Measurements from ENCODE around the gene SLC2A13. TPM values are rescaled to one million over a fixed set of nuclear protein-coding genes. Genes with fewer than 3 reads are reported as not detected.

Gene SLC2A13
- total and polyA plus RNA-seq, 4 donors: 1.9 to 20.2 (median 6.9) TPM

- H3K4me3 ChIP-seq (ENCODE audit: low read depth in 1 of 3, low read length in 3 of 3): no peak overlapping the region
- no peaks in the 10 kb centered on the region for H3K4me1 ChIP-seq (ENCODE audit: control insufficient read depth in 4 of 4, insufficient read depth in 4 of 4, low read length in 3 of 4)
- H3K27me3 ChIP-seq (ENCODE audit: control insufficient read depth in 4 of 4, insufficient read depth in 4 of 4, low read length in 3 of 4): no peaks in the 10 kb centered on the region
- TF ChIP-seq FOXA1 (IDR thresholded peaks at IDR 0.05): no peak
- TF ChIP-seq, protein P1, sequence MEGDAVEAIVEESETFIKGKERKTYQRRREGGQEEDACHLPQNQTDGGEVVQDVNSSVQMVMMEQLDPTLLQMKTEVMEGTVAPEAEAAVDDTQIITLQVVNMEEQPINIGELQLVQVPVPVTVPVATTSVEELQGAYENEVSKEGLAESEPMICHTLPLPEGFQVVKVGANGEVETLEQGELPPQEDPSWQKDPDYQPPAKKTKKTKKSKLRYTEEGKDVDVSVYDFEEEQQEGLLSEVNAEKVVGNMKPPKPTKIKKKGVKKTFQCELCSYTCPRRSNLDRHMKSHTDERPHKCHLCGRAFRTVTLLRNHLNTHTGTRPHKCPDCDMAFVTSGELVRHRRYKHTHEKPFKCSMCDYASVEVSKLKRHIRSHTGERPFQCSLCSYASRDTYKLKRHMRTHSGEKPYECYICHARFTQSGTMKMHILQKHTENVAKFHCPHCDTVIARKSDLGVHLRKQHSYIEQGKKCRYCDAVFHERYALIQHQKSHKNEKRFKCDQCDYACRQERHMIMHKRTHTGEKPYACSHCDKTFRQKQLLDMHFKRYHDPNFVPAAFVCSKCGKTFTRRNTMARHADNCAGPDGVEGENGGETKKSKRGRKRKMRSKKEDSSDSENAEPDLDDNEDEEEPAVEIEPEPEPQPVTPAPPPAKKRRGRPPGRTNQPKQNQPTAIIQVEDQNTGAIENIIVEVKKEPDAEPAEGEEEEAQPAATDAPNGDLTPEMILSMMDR (IDR thresholded peaks at IDR 0.05; ENCODE audit: low read depth, low read length, missing input control): no peak
- TF ChIP-seq NR2F2 (IDR thresholded peaks at IDR 0.05): no peak
- TF ChIP-seq ZBTB33 (IDR thresholded peaks at IDR 0.05): no peak
- TF ChIP-seq RAD21 (IDR thresholded peaks at IDR 0.05): no peak
- no peak overlapping the region for H3K27ac ChIP-seq (ENCODE audit: low read depth in 1 of 2, low read length in 2 of 2)
- H3K36me3 ChIP-seq (ENCODE audit: control insufficient read depth in 4 of 4, insufficient read depth in 3 of 4, low read depth in 1 of 4, low read length in 3 of 4): no peaks in the 10 kb centered on the region
- H3K9me3 ChIP-seq (ENCODE audit: control insufficient read depth in 4 of 4, low read length in 3 of 4): no peaks in the 10 kb centered on the region
- no peak for DNase-seq (ENCODE audit: low spot score)
- H3K9ac ChIP-seq (ENCODE audit: low read depth in 1 of 2, low read length in 2 of 2): no peak overlapping the region
- WGBS: 51% methylated on average over 3 of the region's 3 CpGs
Observed at GRCh38 chr12:40137252-40137651, 31.4 kb upstream of the SLC2A13 start.

DNA sequence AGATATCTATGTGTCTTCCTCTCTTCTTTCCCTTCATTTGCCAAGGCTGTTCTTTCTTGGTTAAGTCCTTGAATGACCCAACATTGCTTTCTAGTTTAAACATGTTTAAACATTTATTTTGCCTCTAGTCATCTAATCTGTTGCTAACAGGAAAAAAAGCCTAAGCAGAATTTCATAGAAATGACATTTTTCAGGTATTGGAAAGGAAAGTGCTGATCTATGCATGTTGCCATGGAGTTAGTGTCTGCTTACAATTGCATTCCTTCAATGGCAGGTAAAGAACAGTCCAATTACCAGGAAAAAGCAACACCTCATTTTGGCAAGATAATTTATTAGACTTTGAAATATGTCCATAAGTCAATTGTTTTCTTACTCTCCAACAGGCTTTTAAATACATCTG is 21.5 kb upstream of the SLC2A13 start:
- no peak overlapping the region for H3K27ac ChIP-seq (ENCODE audit: low read depth in 1 of 2, low read length in 2 of 2)
- no peaks in the 10 kb centered on the region for H3K27me3 ChIP-seq (ENCODE audit: control insufficient read depth in 4 of 4, insufficient read depth in 4 of 4, low read length in 3 of 4)
- no peak for DNase-seq (ENCODE audit: low spot score)
- H3K4me1 ChIP-seq (ENCODE audit: control insufficient read depth in 4 of 4, insufficient read depth in 4 of 4, low read length in 3 of 4): no peaks in the 10 kb centered on the region
- TF ChIP-seq MAX (IDR thresholded peaks at IDR 0.05) (no peak), GABPA (IDR thresholded peaks at IDR 0.05 in 1 of 2, conservative IDR thresholded peaks at IDR 0.05 in 1 of 2) (no peak)
- no peaks in the 10 kb centered on the region for H3K36me3 ChIP-seq (ENCODE audit: control insufficient read depth in 4 of 4, insufficient read depth in 3 of 4, low read depth in 1 of 4, low read length in 3 of 4)
- no peaks in the 10 kb centered on the region for H3K9me3 ChIP-seq (ENCODE audit: control insufficient read depth in 4 of 4, low read length in 3 of 4)
- no peak overlapping the region for H3K4me3 ChIP-seq (ENCODE audit: low read depth in 1 of 3, low read length in 3 of 3)
- no peak overlapping the region for H3K9ac ChIP-seq (ENCODE audit: low read depth in 1 of 2, low read length in 2 of 2)

DNA sequence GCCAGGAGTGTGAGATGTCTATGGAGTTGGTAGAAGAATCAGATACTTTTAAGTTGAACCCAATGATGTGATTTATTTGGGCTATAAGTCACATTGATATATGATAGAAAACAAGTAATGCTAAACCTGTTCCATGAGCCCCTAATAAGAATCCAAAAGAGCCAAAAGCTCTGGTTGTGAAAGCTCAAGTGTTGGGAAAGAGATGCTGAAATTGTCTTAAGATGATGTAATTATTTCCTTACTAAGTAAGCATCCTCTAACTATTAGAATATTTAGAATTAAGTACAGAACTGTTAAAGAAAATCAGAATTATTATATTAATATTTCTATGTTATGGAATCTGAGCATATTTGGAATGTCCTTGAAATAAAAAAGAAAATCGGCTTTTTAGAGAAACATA is 17.6 kb upstream of the SLC2A13 start:
- WGBS: 95% methylated on average over 1 of the region's 1 CpG
- no peak for DNase-seq (ENCODE audit: low spot score)
- no peak overlapping the region for H3K9ac ChIP-seq (ENCODE audit: low read depth in 1 of 2, low read length in 2 of 2)
- no peak overlapping the region for H3K4me3 ChIP-seq (ENCODE audit: low read depth in 1 of 3, low read length in 3 of 3)
- H3K36me3 ChIP-seq (ENCODE audit: control insufficient read depth in 4 of 4, insufficient read depth in 3 of 4, low read depth in 1 of 4, low read length in 3 of 4): no peaks in the 10 kb centered on the region
- no peaks in the 10 kb centered on the region for H3K9me3 ChIP-seq (ENCODE audit: control insufficient read depth in 4 of 4, low read length in 3 of 4)
- H3K27me3 ChIP-seq (ENCODE audit: control insufficient read depth in 4 of 4, insufficient read depth in 4 of 4, low read length in 3 of 4): peaks cover 0 to 2% (median 0%) of the 10 kb centered on the region in 4 donors
- no peaks in the 10 kb centered on the region for H3K4me1 ChIP-seq (ENCODE audit: control insufficient read depth in 4 of 4, insufficient read depth in 4 of 4, low read length in 3 of 4)
- no peak overlapping the region for H3K27ac ChIP-seq (ENCODE audit: low read depth in 1 of 2, low read length in 2 of 2)
- no peak for TF ChIP-seq HNF4G (IDR thresholded peaks at IDR 0.05)
- no peak for TF ChIP-seq TAF1 (conservative IDR thresholded peaks at IDR 0.05)
- TF ChIP-seq GABPA (IDR thresholded peaks at IDR 0.05 in 1 of 2, conservative IDR thresholded peaks at IDR 0.05 in 1 of 2): no peak
- TF ChIP-seq, protein P1 (IDR thresholded peaks at IDR 0.05; ENCODE audit: low read depth, low read length, missing input control): no peak
- TF ChIP-seq YY1 (IDR thresholded peaks at IDR 0.05): no peak
- TF ChIP-seq NR2F2 (IDR thresholded peaks at IDR 0.05): no peak
- TF ChIP-seq JUND (IDR thresholded peaks at IDR 0.05): no peak
- TF ChIP-seq MAX (IDR thresholded peaks at IDR 0.05): no peak
- no peak for TF ChIP-seq ATF3 (IDR thresholded peaks at IDR 0.05)
- TF ChIP-seq ZBTB33 (IDR thresholded peaks at IDR 0.05): no peak
- TF ChIP-seq FOXA1 (IDR thresholded peaks at IDR 0.05): no peak
- no peak for TF ChIP-seq RXRA (IDR thresholded peaks at IDR 0.05)
